HepG2 (cell line): ENCODE measurements around the gene TADA2A. TPM values are rescaled to one million over a fixed set of nuclear protein-coding genes. Genes with fewer than 3 reads are reported as not detected.

Experiments
- ATM ChIP-seq: fragments of 450-650 bp; IDR thresholded peaks from 2 replicates; pipeline ENCODE4 v1.7.1; 2017; ENCODE audit warnings: mild to moderate bottlenecking, borderline replicate concordance
- CREB1 ChIP-seq, 2 experiments: fragments of 450-650 bp in 1 of 2; IDR thresholded peaks; 2 replicates each; pipeline ENCODE4 v1.6.1; 2016 to 2017; ENCODE audit warnings: control low read depth in 1 of 2, mild to moderate bottlenecking in 1 of 2, missing compliant biosample characterization in 1 of 2, missing genetic modification characterization in 1 of 2
- FOXC1 ChIP-seq: sonication (generic); formaldehyde crosslinking; IDR thresholded peaks from 2 replicates; pipeline ENCODE4 v1.8.0; 2022; ENCODE audit warnings: mild to moderate bottlenecking, missing genetic modification reagents, borderline replicate concordance
- JUN ChIP-seq: sonication (generic); formaldehyde crosslinking; IDR thresholded peaks from 2 replicates; pipeline ENCODE4 v1.4.0; 2020; ENCODE audit warnings: mild to moderate bottlenecking, missing genetic modification reagents
- KDM5B ChIP-seq: sonication (generic); formaldehyde crosslinking; IDR thresholded peaks from 2 replicates; pipeline ENCODE4 v1.4.0; 2020; ENCODE audit warnings: missing genetic modification reagents, mild to moderate bottlenecking, borderline replicate concordance
- MATR3 ChIP-seq: sonication (generic); formaldehyde crosslinking; IDR thresholded peaks from 2 replicates; pipeline ENCODE4 v1.4.0; 2020; ENCODE audit warnings: missing genetic modification reagents
- MIER3 ChIP-seq: IDR thresholded peaks from 2 replicates; pipeline ENCODE4 v1.6.1; 2016; ENCODE audit warnings: missing compliant biosample characterization, borderline replicate concordance
- MXD1 ChIP-seq: sonication (generic); formaldehyde crosslinking; IDR thresholded peaks from 2 replicates; pipeline ENCODE4 v1.4.0; 2020; ENCODE audit warnings: mild to moderate bottlenecking, missing genetic modification reagents
- THAP9 ChIP-seq: sonication (generic); formaldehyde crosslinking; IDR thresholded peaks from 2 replicates; pipeline ENCODE4; 2020; ENCODE audit warnings: missing genetic modification reagents, mild to moderate bottlenecking, borderline replicate concordance
- ZNF124 ChIP-seq: sonication (generic); formaldehyde crosslinking; IDR thresholded peaks from 2 replicates; pipeline ENCODE4 v1.4.0; 2020; ENCODE audit warnings: missing genetic modification reagents
- ZNF451 ChIP-seq: sonication (generic); formaldehyde crosslinking; IDR thresholded peaks from 2 replicates; pipeline ENCODE4 v1.5.0; 2020; ENCODE audit warnings: mild to moderate bottlenecking, missing genetic modification reagents
- ZNF512 ChIP-seq: sonication (generic); formaldehyde crosslinking; IDR thresholded peaks from 2 replicates; pipeline ENCODE4 v1.4.0; 2020; ENCODE audit warnings: mild to moderate bottlenecking, missing genetic modification reagents
- ZNF512B ChIP-seq: sonication (generic); formaldehyde crosslinking; IDR thresholded peaks from 2 replicates; pipeline ENCODE4 v1.5.1; 2020; ENCODE audit warnings: missing genetic modification reagents, mild to moderate bottlenecking, borderline replicate concordance
- ZNF550 ChIP-seq: sonication (generic); formaldehyde crosslinking; IDR thresholded peaks from 2 replicates; pipeline ENCODE4 v1.4.0; 2020; ENCODE audit warnings: mild to moderate bottlenecking, missing genetic modification reagents, borderline replicate concordance
- ZNF891 ChIP-seq: sonication (generic); formaldehyde crosslinking; IDR thresholded peaks from 2 replicates; pipeline ENCODE4 v1.5.0; 2020; ENCODE audit warnings: mild to moderate bottlenecking, missing genetic modification reagents
- polyA plus RNA-seq, 8 experiments: library from polyadenylated mRNA; depleted of rRNA in 3 of 8; stranded (reverse) in 7 of 8; unstranded in 1 of 8; fragments of >200 nt; fragmentation: Illumina TruSeq in 4 of 8; extraction: Trizol in 4 of 8; gene quantifications; 2 replicates each; pipeline versions ENCODE4 v1.2.1 to v1.2.3, GENCODE V29; 2011 to 2016; ENCODE audit warnings: low read depth in 4 of 8, missing spikeins in 1 of 8, mixed read lengths in 1 of 8; ENCODE audit not compliant: insufficient read depth in 1 of 8
- total RNA-seq, 5 experiments: library from RNA; depleted of rRNA; stranded (reverse); fragments of >200 nt; fragmentation: Illumina TruSeq; extraction: Trizol; gene quantifications; 2 replicates each; pipeline ENCODE4 v1.2.3, GENCODE V29; 2016; ENCODE audit warnings: low read depth in 1 of 5
- TF ChIP-seq, protein P1 (sequence below): IDR thresholded peaks from 2 replicates; pipeline ENCODE4 v1.4.0; 2020; ENCODE audit warnings: mild to moderate bottlenecking, missing genetic modification reagents
- TF ChIP-seq, protein P2 (sequence below): sonication (generic); IDR thresholded peaks from 2 replicates; pipeline ENCODE4 v1.6.1; 2016; ENCODE audit warnings: low read depth, borderline replicate concordance

TADA2A gene
- total and polyA plus RNA-seq, 2 of the 13 experiments (the other 11 are each of a cell fraction or from before 2014, with no cell fraction given) = 8.0 to 14.0 TPM

GRCh38 chr17:37494401-37494831, 87.7 kb downstream of the TADA2A start (continued):
- TF ChIP-seq THAP9 (CRISPR knock-in tag) (no peak), MXD1 (CRISPR knock-in tag) (no peak), FOXC1 (CRISPR knock-in tag) (no peak), ATM (no peak), ZNF451 (no peak), JUN (no peak), ZNF124 (no peak), ZNF550 (CRISPR knock-in tag) (no peak), CREB1 (IDR thresholded peaks at IDR 0.05) (no peak), CREB1 (CRISPR knock-in tag; IDR thresholded peaks at IDR 0.05) (no peak), KDM5B (CRISPR knock-in tag) (no peak), ZNF512B (CRISPR knock-in tag) (no peak), MATR3 (CRISPR knock-in tag) (no peak), MIER3 (no peak), ZNF512 (CRISPR knock-in tag) (no peak), ZNF891 (CRISPR knock-in tag) (no peak)
- TF ChIP-seq, protein P1, sequence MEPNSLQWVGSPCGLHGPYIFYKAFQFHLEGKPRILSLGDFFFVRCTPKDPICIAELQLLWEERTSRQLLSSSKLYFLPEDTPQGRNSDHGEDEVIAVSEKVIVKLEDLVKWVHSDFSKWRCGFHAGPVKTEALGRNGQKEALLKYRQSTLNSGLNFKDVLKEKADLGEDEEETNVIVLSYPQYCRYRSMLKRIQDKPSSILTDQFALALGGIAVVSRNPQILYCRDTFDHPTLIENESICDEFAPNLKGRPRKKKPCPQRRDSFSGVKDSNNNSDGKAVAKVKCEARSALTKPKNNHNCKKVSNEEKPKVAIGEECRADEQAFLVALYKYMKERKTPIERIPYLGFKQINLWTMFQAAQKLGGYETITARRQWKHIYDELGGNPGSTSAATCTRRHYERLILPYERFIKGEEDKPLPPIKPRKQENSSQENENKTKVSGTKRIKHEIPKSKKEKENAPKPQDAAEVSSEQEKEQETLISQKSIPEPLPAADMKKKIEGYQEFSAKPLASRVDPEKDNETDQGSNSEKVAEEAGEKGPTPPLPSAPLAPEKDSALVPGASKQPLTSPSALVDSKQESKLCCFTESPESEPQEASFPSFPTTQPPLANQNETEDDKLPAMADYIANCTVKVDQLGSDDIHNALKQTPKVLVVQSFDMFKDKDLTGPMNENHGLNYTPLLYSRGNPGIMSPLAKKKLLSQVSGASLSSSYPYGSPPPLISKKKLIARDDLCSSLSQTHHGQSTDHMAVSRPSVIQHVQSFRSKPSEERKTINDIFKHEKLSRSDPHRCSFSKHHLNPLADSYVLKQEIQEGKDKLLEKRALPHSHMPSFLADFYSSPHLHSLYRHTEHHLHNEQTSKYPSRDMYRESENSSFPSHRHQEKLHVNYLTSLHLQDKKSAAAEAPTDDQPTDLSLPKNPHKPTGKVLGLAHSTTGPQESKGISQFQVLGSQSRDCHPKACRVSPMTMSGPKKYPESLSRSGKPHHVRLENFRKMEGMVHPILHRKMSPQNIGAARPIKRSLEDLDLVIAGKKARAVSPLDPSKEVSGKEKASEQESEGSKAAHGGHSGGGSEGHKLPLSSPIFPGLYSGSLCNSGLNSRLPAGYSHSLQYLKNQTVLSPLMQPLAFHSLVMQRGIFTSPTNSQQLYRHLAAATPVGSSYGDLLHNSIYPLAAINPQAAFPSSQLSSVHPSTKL = peak; percentile 31; the same call in 1 of the 2 replicates
- TF ChIP-seq, protein P2, sequence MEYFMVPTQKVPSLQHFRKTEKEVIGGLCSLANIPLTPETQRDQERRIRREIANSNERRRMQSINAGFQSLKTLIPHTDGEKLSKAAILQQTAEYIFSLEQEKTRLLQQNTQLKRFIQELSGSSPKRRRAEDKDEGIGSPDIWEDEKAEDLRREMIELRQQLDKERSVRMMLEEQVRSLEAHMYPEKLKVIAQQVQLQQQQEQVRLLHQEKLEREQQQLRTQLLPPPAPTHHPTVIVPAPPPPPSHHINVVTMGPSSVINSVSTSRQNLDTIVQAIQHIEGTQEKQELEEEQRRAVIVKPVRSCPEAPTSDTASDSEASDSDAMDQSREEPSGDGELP = peak; percentile 13; the same call in 1 of the 2 replicates
